Activated naive CD4-positive, alpha-beta T cell treated with anti-CD3 and anti-CD28 coated beads, Interleukin-2, amount 50 U/mL, for 72 hours (primary cell): ENCODE results near the gene ADCY2. TPM values are rescaled to one million over a fixed set of nuclear protein-coding genes. Genes with fewer than 3 reads are reported as not detected.

Experiments used
- ATAC-seq, 2 donors: fragments of 150-1000 bp; cut with Tn5 transposase; 2 replicates each; pipeline ENCODE4 v1.10.0; 2021; ENCODE audit warnings: mild to moderate bottlenecking in 2 of 2, moderate library complexity in 2 of 2
- DNase-seq, 2 donors: peaks; one replicate each; pipeline ENCODE4 v3.0.0; 2021 to 2022; ENCODE audit warnings: low spot score in 2 of 2
- H3K27ac Mint-ChIP-seq, 2 donors: one replicate each; pipeline ENCODE4 v1.8.0; 2022; ENCODE audit warnings: mild to moderate bottlenecking in 2 of 2, mixed read lengths in 2 of 2
- H3K36me3 Mint-ChIP-seq, 2 donors: one replicate each; pipeline ENCODE4 v1.8.0; 2022; ENCODE audit warnings: mixed read lengths in 2 of 2
- H3K9me3 Mint-ChIP-seq, 2 donors: one replicate each; pipeline ENCODE4 v1.8.0; 2022; ENCODE audit warnings: mixed read lengths in 2 of 2
- total RNA-seq, 2 donors: library from RNA; stranded (reverse); gene quantifications; one replicate each; pipeline ENCODE4 v1.2.3, GENCODE V29; 2022

ADCY2 gene
- total RNA-seq, 2 donors from 2014 or later, result not detected

DNA sequence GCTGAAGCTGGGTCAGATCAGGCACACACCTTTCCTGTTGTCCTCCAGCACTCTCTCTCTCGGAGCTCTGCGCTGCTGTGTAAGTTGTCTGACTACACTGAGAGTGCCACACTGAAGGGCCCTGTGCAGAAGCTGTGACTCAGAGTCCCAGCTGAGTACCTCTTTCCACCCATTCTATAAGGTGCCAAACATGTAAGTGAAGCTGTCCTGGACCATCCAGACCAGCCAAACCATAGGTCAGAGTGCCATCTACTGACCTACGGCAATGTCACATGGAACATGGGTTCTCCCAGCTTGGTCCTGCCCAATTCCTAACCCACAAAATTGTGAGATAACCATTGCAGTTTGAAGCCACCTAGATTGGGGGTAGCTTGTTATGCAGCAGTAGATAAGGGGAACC, 68.2 kb downstream of the ADCY2 start:
- peak overlapping the region in 1 of 2 donors; percentile 66 for H3K27ac Mint-ChIP-seq

DNA sequence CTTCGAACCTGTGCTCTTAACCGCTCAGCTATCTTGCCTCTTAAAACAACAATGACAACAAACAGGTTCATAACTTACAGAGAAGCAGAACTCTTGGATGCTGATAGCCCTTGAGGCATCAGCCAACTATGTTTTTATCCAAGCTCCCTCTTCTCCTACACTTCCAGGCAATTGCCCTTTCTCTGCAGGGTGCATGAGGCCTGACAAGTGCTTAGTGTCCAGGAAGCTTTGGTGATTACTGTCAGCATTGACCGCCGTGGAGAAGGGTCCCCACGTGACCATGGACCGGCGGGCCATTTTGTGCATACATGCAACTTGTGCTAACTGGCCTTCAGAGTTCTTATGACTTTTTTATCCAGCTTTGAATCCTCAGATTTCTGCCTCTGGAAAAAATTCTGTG, 71.2 kb downstream of the ADCY2 start:
- DNase-seq, result no peak
- no peak for ATAC-seq
- no peak overlapping the region for H3K27ac Mint-ChIP-seq
- H3K9me3 Mint-ChIP-seq, result peaks cover 8 to 12% of the 10 kb centered on the region in 2 donors
- no peaks in the 10 kb centered on the region for H3K36me3 Mint-ChIP-seq

More for the DNA sequence above, 68.2 kb downstream of the ADCY2 start:
- H3K36me3 Mint-ChIP-seq, result no peaks in the 10 kb centered on the region
- no peak for DNase-seq
- ATAC-seq, result no peak
- peaks cover 3 to 6% of the 10 kb centered on the region in 2 donors for H3K9me3 Mint-ChIP-seq

DNA sequence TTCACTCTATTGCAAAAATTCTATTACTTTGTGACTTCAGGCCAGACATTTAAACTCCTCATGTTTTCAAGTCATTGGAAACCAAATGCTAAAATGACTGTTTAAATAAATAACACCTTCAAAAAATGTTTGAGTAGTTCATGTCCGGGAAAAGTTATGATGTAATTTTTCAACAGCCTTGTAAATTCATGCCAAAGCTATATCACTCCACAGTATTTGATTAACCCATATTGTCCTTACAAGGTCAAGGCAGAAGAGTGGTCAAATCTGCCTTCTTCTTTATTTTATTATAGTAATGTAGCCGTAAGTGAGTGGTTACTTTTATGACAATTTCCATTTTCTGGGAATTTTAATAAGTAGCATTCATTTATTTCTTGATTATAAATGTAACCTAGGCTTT, 72.8 kb downstream of the ADCY2 start:
- DNase-seq, result no peak
- no peaks in the 10 kb centered on the region for H3K36me3 Mint-ChIP-seq
- no peak for ATAC-seq
- H3K9me3 Mint-ChIP-seq, result peaks cover 10 to 13% of the 10 kb centered on the region in 2 donors
- no peak overlapping the region for H3K27ac Mint-ChIP-seq

DNA sequence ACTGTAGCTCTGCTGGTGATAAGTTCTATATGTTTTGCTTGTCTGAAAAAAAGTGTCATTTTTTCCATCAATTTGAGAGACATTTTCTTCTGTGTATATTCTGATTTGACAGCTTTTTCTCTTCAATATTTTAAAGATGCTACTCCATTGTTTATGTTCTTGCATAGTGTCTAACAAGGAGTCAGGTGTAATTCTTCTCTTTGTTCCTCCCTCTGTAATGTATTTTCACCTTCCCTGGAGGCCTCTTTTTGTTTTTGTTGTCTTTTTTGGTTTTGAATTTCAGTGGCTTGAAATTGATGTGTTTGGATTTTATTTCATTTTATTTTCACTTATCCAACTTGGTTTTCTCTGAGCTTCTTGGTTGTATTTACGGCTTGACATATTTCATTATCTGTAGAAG, 75.8 kb downstream of the ADCY2 start:
- DNase-seq, result no peak
- Mint-ChIP-seq H3K36me3 (no peaks in the 10 kb centered on the region), H3K27ac (no peak overlapping the region), H3K9me3 (peaks cover 12 to 23% of the 10 kb centered on the region in 2 donors)
- no peak for ATAC-seq

DNA sequence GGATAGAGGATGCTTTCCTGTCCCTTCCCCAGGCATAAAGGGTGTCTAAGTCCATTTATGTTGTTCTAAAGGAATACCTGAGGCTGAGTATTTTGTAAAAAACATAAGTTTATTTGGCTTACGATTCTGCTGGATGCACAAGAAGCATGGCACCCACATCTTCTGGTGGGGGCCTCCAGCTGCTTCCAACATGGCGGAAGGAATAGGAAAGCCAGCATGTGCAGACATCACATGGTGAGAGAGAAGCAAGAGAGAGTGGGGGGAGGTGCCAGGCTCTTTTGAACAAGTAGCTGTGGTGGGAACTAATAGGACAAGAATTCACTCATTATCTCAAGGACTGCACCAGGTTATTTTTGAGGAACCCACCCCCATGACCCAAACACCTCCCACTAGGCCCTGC, 77.2 kb downstream of the ADCY2 start:
- Mint-ChIP-seq H3K9me3 (peaks cover 12 to 23% of the 10 kb centered on the region in 2 donors), H3K27ac (no peak overlapping the region), H3K36me3 (no peaks in the 10 kb centered on the region)
- DNase-seq (no peak), ATAC-seq (no peak)

DNA sequence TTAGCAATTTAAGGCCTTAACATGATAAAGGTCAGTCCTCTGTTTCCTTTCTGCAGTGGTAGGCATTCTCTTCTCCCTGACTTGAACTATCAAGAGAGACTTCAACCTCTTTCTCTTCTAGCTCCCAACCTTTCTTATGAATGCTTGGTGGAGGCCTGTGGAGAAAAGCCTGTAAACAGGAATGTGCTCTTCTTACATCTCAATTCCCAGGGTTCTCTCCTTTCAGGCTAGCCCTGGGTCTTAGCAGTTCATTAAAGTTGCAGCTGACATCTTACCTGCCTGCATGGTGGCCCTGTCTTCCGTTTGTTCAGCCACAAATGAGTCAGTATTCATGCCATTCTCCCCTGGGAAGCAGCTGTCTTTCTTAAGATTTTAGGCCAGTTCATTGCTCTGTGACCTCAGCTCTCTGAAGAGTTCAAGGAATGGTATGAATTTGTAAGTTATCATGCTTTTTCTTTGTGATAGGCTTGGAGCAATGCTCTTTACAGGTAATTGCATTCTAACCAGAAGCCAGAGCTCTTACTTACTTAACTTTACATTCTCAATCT, 77.8 kb downstream of the ADCY2 start:
- Mint-ChIP-seq H3K36me3 (no peaks in the 10 kb centered on the region), H3K27ac (no peak overlapping the region), H3K9me3 (peaks cover 12 to 23% of the 10 kb centered on the region in 2 donors)
- no peak for ATAC-seq
- DNase-seq, result no peak

DNA sequence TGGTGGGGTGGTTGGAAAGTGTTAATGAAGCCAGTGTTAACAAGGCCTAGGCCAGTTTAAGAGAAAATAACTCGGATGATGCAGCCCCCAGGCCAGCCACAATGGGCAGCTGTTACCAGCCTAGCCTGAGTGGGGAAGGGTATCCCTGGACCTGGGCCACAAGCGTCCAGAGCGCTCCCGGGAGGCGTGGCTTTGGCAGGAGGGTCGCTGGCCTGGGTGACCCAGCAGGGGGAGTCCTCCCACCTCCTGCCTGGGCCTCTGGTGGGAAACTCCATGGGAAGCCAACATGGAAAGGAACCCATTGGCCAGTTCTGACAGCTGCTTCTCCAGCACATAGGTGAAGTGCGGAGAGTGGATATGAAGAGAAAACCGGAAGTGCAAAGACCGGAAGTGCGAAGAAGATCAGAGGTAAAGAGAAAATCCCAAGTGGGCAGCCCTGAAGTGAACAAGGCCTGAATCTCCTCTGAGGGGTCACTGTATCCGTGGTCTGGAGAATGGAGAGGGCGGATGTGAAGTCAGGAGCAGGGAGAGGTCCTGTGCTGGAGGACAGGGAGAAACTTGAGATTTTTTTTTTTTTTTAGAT, 79.0 kb downstream of the ADCY2 start:
- DNase-seq (no peak), ATAC-seq (no peak)
- no peaks in the 10 kb centered on the region for H3K36me3 Mint-ChIP-seq

DNA sequence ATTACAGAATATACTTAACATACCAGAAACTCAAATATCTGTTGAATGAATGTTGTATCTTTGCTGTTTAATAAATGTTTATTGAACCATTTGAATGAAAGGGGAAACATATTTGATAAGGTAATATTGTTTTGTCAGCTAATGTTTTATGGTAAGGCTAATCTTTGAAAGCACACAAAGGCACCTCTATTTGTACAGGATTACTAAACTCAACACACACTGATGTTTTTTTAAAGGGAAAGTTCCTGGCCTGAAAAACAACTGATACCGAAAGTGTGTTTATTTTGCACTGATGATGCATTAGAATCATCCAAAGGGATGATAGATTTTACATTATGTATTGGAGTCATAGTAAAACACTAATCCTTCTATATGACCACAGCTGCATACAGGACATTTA, 82.5 kb downstream of the ADCY2 start:
- no peak for DNase-seq
- ATAC-seq, result no peak
- peaks cover 5 to 22% of the 10 kb centered on the region in 2 donors for H3K9me3 Mint-ChIP-seq
- H3K36me3 Mint-ChIP-seq, result no peaks in the 10 kb centered on the region
- no peak overlapping the region for H3K27ac Mint-ChIP-seq

More for the DNA sequence above, 79.0 kb downstream of the ADCY2 start:
- Mint-ChIP-seq H3K27ac (no peak overlapping the region), H3K9me3 (peaks cover 12 to 23% of the 10 kb centered on the region in 2 donors)

DNA sequence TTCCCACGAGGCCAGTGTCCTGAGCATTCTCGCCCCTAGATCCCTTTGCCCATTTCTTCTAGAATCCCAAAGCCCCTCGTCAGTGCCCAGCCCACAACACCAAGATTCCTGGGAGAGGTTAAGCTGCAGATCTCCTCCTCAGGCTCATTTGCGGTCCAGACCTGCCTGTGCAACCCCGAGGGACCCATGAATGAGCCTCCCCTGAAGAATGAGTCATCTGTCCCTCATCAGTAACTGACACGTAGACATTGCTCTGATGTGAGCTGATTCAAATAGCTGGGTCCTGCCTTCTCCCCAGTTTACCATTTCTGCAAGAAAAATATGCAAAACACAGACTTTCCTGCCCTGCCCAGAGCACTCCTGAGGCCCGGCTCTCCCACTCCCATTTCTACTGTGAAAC, 92.8 kb downstream of the ADCY2 start:
- H3K36me3 Mint-ChIP-seq, result peaks cover 4 to 9% of the 10 kb centered on the region in 2 donors
- DNase-seq, result no peak
- peak overlapping the region in 1 of 2 donors; percentile 78 for H3K27ac Mint-ChIP-seq
- ATAC-seq, result no peak
- peaks cover 17 to 24% of the 10 kb centered on the region in 2 donors for H3K9me3 Mint-ChIP-seq

DNA sequence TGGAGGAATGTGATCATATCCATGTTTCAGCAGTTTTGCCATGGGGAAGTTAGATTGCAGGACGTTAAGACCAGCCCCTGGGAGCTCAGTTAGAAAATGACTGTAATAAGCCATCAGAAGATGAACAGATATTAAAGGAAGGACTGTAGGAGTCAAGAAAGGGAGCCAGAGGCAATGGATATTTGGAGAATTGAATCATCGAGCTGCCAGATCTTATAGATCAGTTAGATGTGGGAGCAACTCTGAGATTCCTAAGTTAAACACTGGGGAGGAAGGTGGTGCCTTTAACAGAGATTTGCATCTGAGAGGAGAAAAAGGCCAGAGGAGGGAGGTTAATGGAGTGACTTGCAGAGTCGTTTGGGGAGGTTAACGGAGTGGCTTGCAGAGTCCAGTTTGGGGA, 96.4 kb downstream of the ADCY2 start:
- Mint-ChIP-seq H3K9me3 (peaks cover 17% of the 10 kb centered on the region in 2 donors), H3K36me3 (peaks cover 4 to 9% of the 10 kb centered on the region in 2 donors), H3K27ac (no peak overlapping the region)
- no peak for ATAC-seq
- no peak for DNase-seq

DNA sequence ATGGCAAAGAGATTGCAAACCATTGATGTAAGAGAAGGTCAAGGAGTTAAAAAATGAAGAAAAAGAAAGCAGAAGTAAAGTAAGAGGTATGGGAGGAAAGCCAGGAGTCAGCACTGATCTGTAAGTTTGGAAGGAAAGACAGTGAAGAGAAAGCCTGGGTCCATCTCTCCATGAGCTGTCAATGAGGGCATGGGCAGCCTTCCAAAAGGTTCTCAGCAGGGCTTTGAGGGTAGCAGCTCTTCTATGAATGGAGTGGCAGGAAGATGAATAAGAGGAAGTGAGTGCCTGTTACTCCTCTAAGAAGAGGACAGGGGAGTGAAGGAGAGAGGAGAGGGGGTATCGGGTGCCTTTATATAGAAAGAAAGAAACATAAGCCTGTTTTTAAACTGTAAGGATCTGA, 97.1 kb downstream of the ADCY2 start:
- ATAC-seq, result no peak
- no peak for DNase-seq
- Mint-ChIP-seq H3K27ac (no peak overlapping the region), H3K36me3 (peaks cover 4 to 9% of the 10 kb centered on the region in 2 donors), H3K9me3 (peaks cover 16 to 17% of the 10 kb centered on the region in 2 donors)

DNA sequence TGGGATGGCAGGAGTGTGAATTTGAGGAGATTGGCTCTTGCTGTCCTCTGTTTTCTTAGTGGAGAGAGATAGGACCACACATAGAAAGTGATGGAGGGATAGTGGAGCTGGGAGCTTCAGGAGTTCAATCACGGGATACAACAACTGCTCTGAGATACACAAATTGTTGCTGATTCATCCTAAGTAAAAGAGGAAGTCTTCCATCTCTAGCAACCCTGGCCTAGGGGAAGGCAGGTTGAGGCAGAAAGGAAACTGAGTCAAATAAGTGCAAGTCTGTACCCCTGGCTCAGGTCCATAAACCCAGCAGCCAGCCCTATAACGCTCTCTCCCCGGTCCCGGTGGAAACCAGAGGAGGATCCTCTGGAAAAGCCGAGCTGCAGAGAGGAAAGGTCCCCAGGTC, 97.7 kb downstream of the ADCY2 start:
- DNase-seq, result no peak
- peaks cover 11 to 12% of the 10 kb centered on the region in 2 donors for H3K9me3 Mint-ChIP-seq
- H3K36me3 Mint-ChIP-seq, result peaks cover 4 to 9% of the 10 kb centered on the region in 2 donors
- no peak for ATAC-seq
- no peak overlapping the region for H3K27ac Mint-ChIP-seq

DNA sequence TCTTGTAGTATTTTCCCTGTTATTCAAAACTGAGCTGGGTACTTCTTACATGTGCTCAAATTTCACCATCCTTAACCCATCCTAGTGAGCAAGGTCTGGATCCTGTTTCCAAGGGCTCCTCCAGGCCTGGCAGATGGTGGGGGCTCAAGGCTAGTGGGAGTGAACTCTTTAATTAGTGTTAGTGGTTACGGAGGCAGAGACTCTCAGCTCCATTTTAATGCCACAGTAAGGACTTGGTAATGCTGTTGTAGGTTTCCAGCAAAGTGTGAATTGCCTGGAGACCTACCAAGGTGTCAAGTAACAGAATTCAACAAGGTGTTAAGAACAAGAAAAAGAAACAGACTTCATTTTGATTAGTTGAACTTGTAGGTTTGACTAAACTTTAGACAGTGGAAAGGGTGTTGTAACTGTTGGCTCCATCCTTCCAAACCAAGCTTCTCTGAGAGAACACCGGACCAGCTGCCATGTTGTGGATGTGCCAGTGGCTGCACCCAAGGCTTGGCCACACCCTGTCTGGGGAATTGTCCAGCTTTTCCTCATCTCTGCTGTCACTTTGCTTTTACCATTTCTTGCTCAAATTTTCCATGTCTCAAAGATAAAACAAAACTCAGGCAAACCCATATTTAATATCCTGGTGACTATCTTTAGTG, 98.7 kb downstream of the ADCY2 start:
- H3K36me3 Mint-ChIP-seq, result peaks cover 0 to 2% of the 10 kb centered on the region in 2 donors
- no peak for ATAC-seq
- peaks cover under 1 to 3% of the 10 kb centered on the region in 2 donors for H3K9me3 Mint-ChIP-seq
- no peak for DNase-seq
- H3K27ac Mint-ChIP-seq, result no peak overlapping the region

DNA sequence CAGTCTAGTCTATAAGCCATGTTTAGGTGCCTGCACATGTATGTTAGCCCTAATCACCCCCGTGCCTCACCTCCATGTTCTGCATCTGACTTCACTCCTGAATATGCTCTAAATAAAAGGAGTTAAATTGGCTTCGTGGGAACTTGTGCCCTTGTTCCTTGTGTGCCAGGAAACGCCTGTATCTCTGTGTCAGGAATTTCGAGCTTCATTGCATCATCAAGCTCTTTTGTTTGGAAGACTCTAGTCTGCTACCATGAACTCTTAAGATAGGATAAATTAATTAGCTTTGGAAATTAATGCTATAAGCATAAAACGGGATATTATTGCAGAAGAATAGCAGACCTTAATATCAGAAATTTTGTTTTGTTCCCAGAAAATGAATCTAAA, 99.2 kb downstream of the ADCY2 start:
- DNase-seq (no peak), ATAC-seq (no peak)
- Mint-ChIP-seq H3K9me3 (no peaks in the 10 kb centered on the region), H3K27ac (no peak overlapping the region), H3K36me3 (no peaks in the 10 kb centered on the region)

DNA sequence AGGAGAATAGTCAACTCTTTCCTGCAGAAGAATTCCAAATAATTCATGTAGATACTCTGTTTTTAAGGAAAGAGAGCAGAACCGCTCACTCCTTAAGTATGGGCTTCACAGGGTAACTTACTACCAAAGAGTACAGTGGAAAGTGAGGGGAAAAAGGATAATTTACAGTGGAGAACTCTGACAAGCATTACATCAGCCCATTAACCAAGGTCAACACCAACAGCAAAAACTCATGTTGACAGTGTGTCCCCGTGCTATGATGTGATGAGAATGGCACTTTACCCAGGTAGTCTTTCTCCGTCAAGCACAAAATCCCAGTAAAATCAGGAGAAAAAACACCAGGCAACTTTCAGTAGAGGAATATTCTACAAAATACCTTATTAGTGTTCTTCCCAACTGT, 104.3 kb downstream of the ADCY2 start:
- DNase-seq (no peak), ATAC-seq (no peak)
- Mint-ChIP-seq H3K36me3 (no peaks in the 10 kb centered on the region), H3K27ac (no peak overlapping the region), H3K9me3 (peaks cover 3 to 4% of the 10 kb centered on the region in 2 donors)

DNA sequence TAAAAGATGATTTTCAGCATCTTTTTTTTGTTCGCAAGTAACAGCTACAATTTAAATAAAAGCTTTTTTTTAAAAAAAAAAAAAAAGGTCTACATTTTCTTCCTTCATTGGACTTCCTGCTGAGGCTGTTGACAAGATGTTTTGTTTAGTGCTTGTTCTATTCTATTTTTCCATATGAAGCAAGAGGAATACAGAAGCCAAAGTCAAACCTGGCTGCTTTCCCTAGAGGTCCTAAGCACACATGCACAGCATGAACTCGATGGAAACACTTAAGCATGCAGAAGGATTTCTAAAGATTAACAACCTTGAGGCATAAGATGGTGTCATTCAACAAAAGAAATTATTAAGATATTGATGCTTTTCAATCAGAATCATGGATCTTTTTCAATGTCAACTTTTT, 105.1 kb downstream of the ADCY2 start:
- DNase-seq (no peak), ATAC-seq (no peak)
- Mint-ChIP-seq H3K9me3 (peaks cover 4% of the 10 kb centered on the region in 2 donors), H3K36me3 (no peaks in the 10 kb centered on the region), H3K27ac (no peak overlapping the region)

DNA sequence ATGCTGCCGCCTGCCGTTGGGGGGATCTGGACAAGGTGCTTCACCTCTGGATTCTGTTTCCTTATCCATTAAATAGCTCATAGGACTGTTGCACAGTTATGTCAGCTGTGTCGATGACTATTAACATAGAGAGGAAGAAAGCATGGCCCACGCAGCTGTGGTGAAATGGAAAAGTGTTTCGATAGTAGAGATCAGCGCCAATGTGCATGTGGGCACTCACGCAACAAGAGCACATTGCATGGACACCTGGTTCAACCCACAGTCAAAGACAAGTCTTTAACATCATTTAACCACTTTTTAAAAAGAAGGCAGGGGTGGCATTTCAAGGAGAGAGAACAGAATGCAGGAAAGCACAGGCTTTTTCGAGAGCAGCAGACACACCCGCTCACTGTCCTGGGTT, 107.6 kb downstream of the ADCY2 start:
- H3K36me3 Mint-ChIP-seq, result no peaks in the 10 kb centered on the region
- ATAC-seq, result no peak
- no peak for DNase-seq
- H3K9me3 Mint-ChIP-seq, result peaks cover 7 to 8% of the 10 kb centered on the region in 2 donors
- H3K27ac Mint-ChIP-seq, result no peak overlapping the region
